Adrenal gland (tissue), 12 donors: ENCODE data around the gene PDE4C. TPM values are rescaled to one million over a fixed set of nuclear protein-coding genes. Genes with fewer than 3 reads are reported as not detected.

Experiments
- DNase-seq, 7 donors: peaks; one replicate each; pipeline ENCODE4 v3.0.0-alpha.2; 2019 to 2020
- H3K27ac ChIP-seq, 5 donors: fragments of 200-600 bp; sonication (generic) in 4 of 5; 1 replicate in 3 of 5; 2 replicates in 2 of 5; pipeline versions ENCODE4 v1.5.1 to v1.8.0; 2016 to 2020; ENCODE audit warnings: mild to moderate bottlenecking in 1 of 5
- H3K27me3 ChIP-seq: fragments of 200-600 bp; 2 replicates; pipeline ENCODE4 v1.8.0; 2021
- H3K36me3 ChIP-seq, 2 donors: fragments of 200-600 bp; replicated peaks in 1 of 2; 1 replicate in 1 of 2; 2 replicates in 1 of 2; pipeline versions ENCODE4 v1.5.1 to v1.8.0; 2018 to 2022
- H3K4me1 ChIP-seq, 2 donors: fragments of 200-600 bp; replicated peaks in 1 of 2; 1 replicate in 1 of 2; 2 replicates in 1 of 2; pipeline versions ENCODE4 v1.5.1 to v1.8.0; 2018 to 2021
- H3K4me3 ChIP-seq, 4 donors: fragments of 200-600 bp; sonication (generic) in 3 of 4; one replicate each; pipeline ENCODE4 v1.5.1; 2016 to 2018
- H3K9me3 ChIP-seq, 3 donors: fragments of 200-600 bp; sonication (generic) in 1 of 3; replicated peaks in 1 of 3; 1 replicate in 2 of 3; 2 replicates in 1 of 3; pipeline versions ENCODE4 v1.5.1 to v1.8.0; 2016 to 2021
- CTCF ChIP-seq, 6 experiments: fragments of 450-650 bp in 4 of 6; fragments of 200-600 bp in 2 of 6; sonication (generic) in 1 of 6; IDR thresholded peaks; 1 replicate in 5 of 6; 2 replicates in 1 of 6; pipeline versions ENCODE4 v1.5.1 to v1.8.0; 2016 to 2021; ENCODE audit warnings: antibody characterized with exemption in 6 of 6, mild to moderate bottlenecking in 2 of 6, moderate library complexity in 1 of 6
- POLR2A ChIP-seq, 2 donors: fragments of 450-650 bp; IDR thresholded peaks; one replicate each; pipeline ENCODE4 v1.6.1; 2017; ENCODE audit warnings: antibody characterized with exemption in 2 of 2, mild to moderate bottlenecking in 2 of 2, moderate library complexity in 1 of 2
- WGBS, 4 donors: extraction: QIAGEN DNeasy Blood & Tissue Kit in 2 of 4; methylation state at CpG; one replicate each; pipeline versions ENCODE4 v1.1.5 to v1.1.7; 2013 to 2017; 5-methylcytosine and 5-hydroxymethylcytosine counted together
- intact Hi-C, 2 donors: fragments of 100-400 bp; cut with DNase I; formaldehyde crosslinking; loops; one replicate each; pipeline versions ENCODE4 v1.14.1 to v1.15.0; 2022 to 2023
- polyA plus RNA-seq, 3 donors: library from polyadenylated mRNA; stranded (reverse); fragments of 200-250 nt in 2 of 3; fragments of 350-450 nt in 1 of 3; fragmentation: Illumina TruSeq in 1 of 3; extraction: RNeasy Lipid Tissue Mini Kit (QIAGEN cat#74804) in 1 of 3; gene quantifications; one replicate each; pipeline ENCODE4 v1.2.3, GENCODE V29; 2013 to 2014
- total RNA-seq, 9 donors: library from RNA; depleted of rRNA in 4 of 9; stranded (reverse); fragments of >200 nt in 4 of 9; fragments of 120-200 nt in 1 of 9; fragmentation: NEBNext Ultra II Directional in 1 of 9; extraction: Animal tissue kit (Norgen Biotek cat#: 25700) in 1 of 9; gene quantifications; one replicate each; pipeline versions ENCODE4 v1.1.0 to v1.2.4, GENCODE V29; 2013 to 2023
- donor health status: healthy with polysubstance abuse.
- donor health status: Bipolar disorder and iron deficiency.
- donor health status: DM: yes; HTN: yes; CAD: no.
- donor health status: DM: no; HTN: no; CAD: no.
- donor health status: DM: no; HTN: no; CAD: no.
- donor health status: DM: yes; HTN: yes; CAD: no.

PDE4C gene
- total and polyA plus RNA-seq, 12 donors, result 0.11 to 2.4 (median 0.61) TPM; not detected in 1

- Histone ChIP-seq H3K27ac (no peak overlapping the region), H3K4me3 (no peak overlapping the region), H3K4me1 (no peaks in the 10 kb centered on the region), H3K9me3 (no peaks in the 10 kb centered on the region), H3K36me3 (no peaks in the 10 kb centered on the region), H3K27me3 (no peaks in the 10 kb centered on the region)
- TF ChIP-seq POLR2A (IDR thresholded peaks at IDR 0.05) (no peak), CTCF (IDR thresholded peaks at IDR 0.05) (no peak)
- 52 to 75% (median 66%) methylated on average over 6 of the region's 6 CpGs for WGBS, 4 donors
- intact Hi-C loops, result no loop called here
- DNase-seq, result no peak
These were observed 40.7 kb downstream of the PDE4C start for GRCh38 chr19:18185538-18185937.

GRCh38 chr19:18183529-18183928, 42.7 kb downstream of the PDE4C start:
- Histone ChIP-seq H3K4me3 (no peak overlapping the region), H3K27me3 (no peaks in the 10 kb centered on the region)
- TF ChIP-seq CTCF (IDR thresholded peaks at IDR 0.05) (no peak), POLR2A (IDR thresholded peaks at IDR 0.05) (no peak)

GRCh38 chr19:18179957-18180356, 46.3 kb downstream of the PDE4C start:
- Histone ChIP-seq H3K4me3 (no peak overlapping the region), H3K36me3 (peaks cover 0 to 4% of the 10 kb centered on the region in 2 donors), H3K9me3 (no peaks in the 10 kb centered on the region), H3K4me1 (no peaks in the 10 kb centered on the region), H3K27me3 (no peaks in the 10 kb centered on the region), H3K27ac (no peak overlapping the region)
- DNase-seq, result no peak
- intact Hi-C loops, result no loop called here
- TF ChIP-seq CTCF (IDR thresholded peaks at IDR 0.05) (no peak), POLR2A (IDR thresholded peaks at IDR 0.05) (no peak)
- 73 to 88% (median 82%) methylated on average over 5 of the region's 5 CpGs for WGBS, 4 donors

More at GRCh38 chr19:18183529-18183928, 42.7 kb downstream of the PDE4C start:
- H3K9me3 ChIP-seq, result no peaks in the 10 kb centered on the region
- H3K4me1 ChIP-seq, result no peaks in the 10 kb centered on the region
- H3K36me3 ChIP-seq, result no peaks in the 10 kb centered on the region
- no peak overlapping the region for H3K27ac ChIP-seq
- DNase-seq, result no peak
- intact Hi-C loops, result no loop called here

- DNase-seq, result no peak
- intact Hi-C loops, result no loop called here
- H3K36me3 ChIP-seq, result peaks cover 0 to 4% of the 10 kb centered on the region in 2 donors
- peaks cover 8 to 15% of the 10 kb centered on the region in 2 donors for H3K4me1 ChIP-seq
- WGBS, 4 donors, result 82 to 86% (median 84%) methylated on average over 9 to 19 of the region's 19 CpGs
- H3K4me3 ChIP-seq, result no peak overlapping the region
- no peaks in the 10 kb centered on the region for H3K9me3 ChIP-seq
- no peaks in the 10 kb centered on the region for H3K27me3 ChIP-seq
- no peak overlapping the region for H3K27ac ChIP-seq
- TF ChIP-seq POLR2A (IDR thresholded peaks at IDR 0.05), result no peak
These were observed 49.6 kb downstream of the PDE4C start for GRCh38 chr19:18176367-18177310.
